ENCODE measurements around the gene IL4R. TPM values are rescaled to one million over a fixed set of nuclear protein-coding genes. Genes with fewer than 3 reads are reported as not detected.

The IL4R gene
- total RNA-seq, 1 donor from 2014 or later: 34.5 TPM

GRCh38 chr16:27362570-27363245, 48.9 kb downstream of the IL4R start:
- Mint-ChIP-seq H3K36me3 (ENCODE audit: unreplicated experiment) (peaks cover 14% of the 10 kb centered on the region), H3K4me3 (ENCODE audit: unreplicated experiment) (no peak overlapping the region), H3K9me3 (ENCODE audit: unreplicated experiment) (no peaks in the 10 kb centered on the region), H3K27ac (ENCODE audit: unreplicated experiment) (no peak overlapping the region), H3K4me1 (ENCODE audit: unreplicated experiment) (peaks cover 8% of the 10 kb centered on the region), H3K27me3 (ENCODE audit: unreplicated experiment) (no peaks in the 10 kb centered on the region)
- TF ChIP-seq, protein P1, sequence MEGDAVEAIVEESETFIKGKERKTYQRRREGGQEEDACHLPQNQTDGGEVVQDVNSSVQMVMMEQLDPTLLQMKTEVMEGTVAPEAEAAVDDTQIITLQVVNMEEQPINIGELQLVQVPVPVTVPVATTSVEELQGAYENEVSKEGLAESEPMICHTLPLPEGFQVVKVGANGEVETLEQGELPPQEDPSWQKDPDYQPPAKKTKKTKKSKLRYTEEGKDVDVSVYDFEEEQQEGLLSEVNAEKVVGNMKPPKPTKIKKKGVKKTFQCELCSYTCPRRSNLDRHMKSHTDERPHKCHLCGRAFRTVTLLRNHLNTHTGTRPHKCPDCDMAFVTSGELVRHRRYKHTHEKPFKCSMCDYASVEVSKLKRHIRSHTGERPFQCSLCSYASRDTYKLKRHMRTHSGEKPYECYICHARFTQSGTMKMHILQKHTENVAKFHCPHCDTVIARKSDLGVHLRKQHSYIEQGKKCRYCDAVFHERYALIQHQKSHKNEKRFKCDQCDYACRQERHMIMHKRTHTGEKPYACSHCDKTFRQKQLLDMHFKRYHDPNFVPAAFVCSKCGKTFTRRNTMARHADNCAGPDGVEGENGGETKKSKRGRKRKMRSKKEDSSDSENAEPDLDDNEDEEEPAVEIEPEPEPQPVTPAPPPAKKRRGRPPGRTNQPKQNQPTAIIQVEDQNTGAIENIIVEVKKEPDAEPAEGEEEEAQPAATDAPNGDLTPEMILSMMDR (IDR thresholded peaks at IDR 0.05): no peak
- DNase-seq (ENCODE audit: extremely low spot score, unreplicated experiment): no peak

DNA sequence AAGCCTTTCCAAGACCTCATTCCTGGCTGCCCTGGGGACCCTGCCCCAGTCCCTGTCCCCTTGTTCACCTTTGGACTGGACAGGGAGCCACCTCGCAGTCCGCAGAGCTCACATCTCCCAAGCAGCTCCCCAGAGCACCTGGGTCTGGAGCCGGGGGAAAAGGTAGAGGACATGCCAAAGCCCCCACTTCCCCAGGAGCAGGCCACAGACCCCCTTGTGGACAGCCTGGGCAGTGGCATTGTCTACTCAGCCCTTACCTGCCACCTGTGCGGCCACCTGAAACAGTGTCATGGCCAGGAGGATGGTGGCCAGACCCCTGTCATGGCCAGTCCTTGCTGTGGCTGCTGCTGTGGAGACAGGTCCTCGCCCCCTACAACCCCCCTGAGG, 49.5 kb downstream of the IL4R start:
- Mint-ChIP-seq H3K27me3 (ENCODE audit: unreplicated experiment) (no peaks in the 10 kb centered on the region), H3K9me3 (ENCODE audit: unreplicated experiment) (no peaks in the 10 kb centered on the region), H3K27ac (ENCODE audit: unreplicated experiment) (no peak overlapping the region), H3K4me3 (ENCODE audit: unreplicated experiment) (no peak overlapping the region), H3K36me3 (ENCODE audit: unreplicated experiment) (peaks cover 14% of the 10 kb centered on the region), H3K4me1 (ENCODE audit: unreplicated experiment) (peaks cover 12% of the 10 kb centered on the region)
- no peak for DNase-seq (ENCODE audit: extremely low spot score, unreplicated experiment)
- TF ChIP-seq, protein P1 (IDR thresholded peaks at IDR 0.05): no peak

- H3K27me3 Mint-ChIP-seq (ENCODE audit: unreplicated experiment): no peaks in the 10 kb centered on the region
- no peaks in the 10 kb centered on the region for H3K9me3 Mint-ChIP-seq (ENCODE audit: unreplicated experiment)
- H3K27ac Mint-ChIP-seq (ENCODE audit: unreplicated experiment): peak overlapping the region; percentile 34
- peaks cover 13% of the 10 kb centered on the region for H3K36me3 Mint-ChIP-seq (ENCODE audit: unreplicated experiment)
- DNase-seq (ENCODE audit: extremely low spot score, unreplicated experiment): no peak
- TF ChIP-seq, protein P1 (IDR thresholded peaks at IDR 0.05): no peak
- H3K4me1 Mint-ChIP-seq (ENCODE audit: unreplicated experiment): peaks cover 12% of the 10 kb centered on the region
- no peak overlapping the region for H3K4me3 Mint-ChIP-seq (ENCODE audit: unreplicated experiment)
Observed at GRCh38 chr16:27363797-27364196, 50.0 kb downstream of the IL4R start.

- TF ChIP-seq, protein P1 (IDR thresholded peaks at IDR 0.05): no peak
- H3K4me1 Mint-ChIP-seq (ENCODE audit: unreplicated experiment): peaks cover 12% of the 10 kb centered on the region
- no peaks in the 10 kb centered on the region for H3K27me3 Mint-ChIP-seq (ENCODE audit: unreplicated experiment)
- H3K36me3 Mint-ChIP-seq (ENCODE audit: unreplicated experiment): peaks cover 6% of the 10 kb centered on the region
- H3K9me3 Mint-ChIP-seq (ENCODE audit: unreplicated experiment): no peaks in the 10 kb centered on the region
- H3K27ac Mint-ChIP-seq (ENCODE audit: unreplicated experiment): no peak overlapping the region
- DNase-seq (ENCODE audit: extremely low spot score, unreplicated experiment): no peak
- no peak overlapping the region for H3K4me3 Mint-ChIP-seq (ENCODE audit: unreplicated experiment)
Observed at GRCh38 chr16:27364493-27365141, 50.8 kb downstream of the IL4R start.
